Measurements from ENCODE around the gene ASPDH. TPM values are rescaled to one million over a fixed set of nuclear protein-coding genes. Genes with fewer than 3 reads are reported as not detected.

The ASPDH gene
- total and polyA plus RNA-seq, 2 donors (not counting 3 experiments of a cell fraction or from before 2014, with no cell fraction given), result not detected

GRCh38 chr19:50497022-50497405 is 16.7 kb downstream of the ASPDH start:
- TF ChIP-seq JUN (IDR thresholded peaks at IDR 0.05; ENCODE audit: borderline replicate concordance, insufficient read depth, insufficient read length, low read depth), result no peak
- TF ChIP-seq MAX (IDR thresholded peaks at IDR 0.05; ENCODE audit: insufficient read depth, insufficient read length), result no peak
- TF ChIP-seq FOS (IDR thresholded peaks at IDR 0.05; ENCODE audit: borderline replicate concordance, insufficient read depth, low read length), result no peak
- TF ChIP-seq POLR2A (IDR thresholded peaks at IDR 0.05; ENCODE audit: low read depth, low read length), result no peak
- TF ChIP-seq CTCF (IDR thresholded peaks at IDR 0.05; ENCODE audit: extremely low read depth in 1 of 2, insufficient read depth in 1 of 2, low read depth in 1 of 2, low read length in 2 of 2), result no peak
- no peak for TF ChIP-seq EZH2 (IDR thresholded peaks at IDR 0.05; ENCODE audit: borderline replicate concordance, low read depth, low read length, severe bottlenecking)
- TF ChIP-seq MYC (IDR thresholded peaks at IDR 0.05; ENCODE audit: low read depth, low read length), result no peak
- TF ChIP-seq GATA2 (IDR thresholded peaks at IDR 0.05; ENCODE audit: insufficient read depth, insufficient read length, low read depth, low read length), result no peak
- no peak for TF ChIP-seq POLR2AphosphoS5 (IDR thresholded peaks at IDR 0.05; ENCODE audit: insufficient read depth, low read depth, low read length)
- H3K4me2 ChIP-seq (ENCODE audit: insufficient read depth, low read length), result no peak overlapping the region
- FAIRE-seq (no peak), DNase-seq (ENCODE audit: low read depth, low spot score) (no peak)
- H3K4me1 ChIP-seq (ENCODE audit: control insufficient read depth, extremely low read depth, insufficient read depth, low read length), result no peaks in the 10 kb centered on the region
- no peak overlapping the region for H3K4me3 ChIP-seq (replicated peaks in 1 of 3; ENCODE audit: insufficient read depth in 1 of 3, low read depth in 1 of 3, low read length in 3 of 3)
- H3K9me3 ChIP-seq (replicated peaks; ENCODE audit: control insufficient read depth, insufficient read depth, low read length), result no peaks in the 10 kb centered on the region
- dilution Hi-C loops (cut with MboI; ENCODE audit: extremely low pct_ligation_motif_present, low sequenced_read_pairs) (no loop called here), intact Hi-C loops (cut with micrococcal nuclease) (no loop called here)
- ChIA-PET POLR2A (no interaction called here), CTCF (interaction anchor here (1.2 kb wide), 1 partner anchor 10 kb away, joined by 3 read pairs; no protein-coding TSS in a partner anchor)
- no peak overlapping the region for H3K9ac ChIP-seq (replicated peaks; ENCODE audit: extremely low read depth, insufficient read depth, low read length)
- H2AFZ ChIP-seq (ENCODE audit: low read depth, low read length), result no peak overlapping the region
- H3K9me1 ChIP-seq (replicated peaks; ENCODE audit: control insufficient read depth, extremely low read depth, insufficient read depth, low read length), result no peaks in the 10 kb centered on the region
- no TSS peak for BruUV-seq (replicated peaks)
- no peaks in the 10 kb centered on the region for H4K20me1 ChIP-seq (replicated peaks; ENCODE audit: control insufficient read depth, extremely low read depth, insufficient read depth, low read length)
- peaks cover under 1 to 2% of the 10 kb centered on the region in 2 experiments for H3K27me3 ChIP-seq (ENCODE audit: control insufficient read depth in 2 of 2, insufficient read depth in 2 of 2, low read length in 2 of 2)
- no peaks in the 10 kb centered on the region for H3K36me3 ChIP-seq (ENCODE audit: control insufficient read depth in 2 of 2, extremely low read depth in 1 of 2, insufficient read depth in 2 of 2, low read length in 2 of 2)
- H3K27ac ChIP-seq (ENCODE audit: insufficient read depth, low read depth, low read length), result no peak overlapping the region
- H3K79me2 ChIP-seq (ENCODE audit: control insufficient read depth, insufficient read depth, low read length), result no peaks in the 10 kb centered on the region

Data from endothelial cell of umbilical vein (primary cell).